HuH-7 (cell line): Measurements from ENCODE around the gene B4GALT1.
A peak's percentile ranks its signal among the peaks of the same experiment; 100 is the strongest.

Source experiments
- DNase-seq: peaks from one replicate; pipeline ENCODE4 v3.0.0; 2011; ENCODE audit warnings: low spot score

Gene B4GALT1

GRCh38 chr9:33167084-33167971 is at the start of gene B4GALT1:
TSS of gene B4GALT1 (minus strand) at chr9:33167336. CDS start at chr9:33167169, 167 bp downstream.
- DNase-seq, result peak; percentile 73

GRCh38 chr9:33211695-33212393 is 44.7 kb upstream of the B4GALT1 start:
- DNase-seq, result no peak

GRCh38 chr9:33210006-33210715 is 43.0 kb upstream of the B4GALT1 start:
- no peak for DNase-seq

GRCh38 chr9:33209394-33209793 is 42.3 kb upstream of the B4GALT1 start:
- DNase-seq, result no peak

GRCh38 chr9:33202552-33203201 is 35.5 kb upstream of the B4GALT1 start:
- no peak for DNase-seq

GRCh38 chr9:33202018-33202417 is 34.9 kb upstream of the B4GALT1 start:
- DNase-seq, result no peak

GRCh38 chr9:33198165-33198564 is 31.0 kb upstream of the B4GALT1 start:
- DNase-seq, result no peak

- DNase-seq, result no peak
Measured at GRCh38 chr9:33197279-33198152, 30.4 kb upstream of the B4GALT1 start.

- no peak for DNase-seq
Measured at GRCh38 chr9:33196736-33197135, 29.6 kb upstream of the B4GALT1 start.

GRCh38 chr9:33193818-33194217 is 26.7 kb upstream of the B4GALT1 start:
- no peak for DNase-seq

- DNase-seq, result no peak
Measured at GRCh38 chr9:33192493-33193255, 25.5 kb upstream of the B4GALT1 start.

GRCh38 chr9:33190021-33190705 is 23.0 kb upstream of the B4GALT1 start:
- DNase-seq, result no peak

GRCh38 chr9:33189331-33189791 is 22.2 kb upstream of the B4GALT1 start:
- no peak for DNase-seq

- DNase-seq, result no peak
Measured at GRCh38 chr9:33188711-33189110, 21.6 kb upstream of the B4GALT1 start.

GRCh38 chr9:33187519-33188218 is 20.5 kb upstream of the B4GALT1 start:
- no peak for DNase-seq

GRCh38 chr9:33186457-33187168 is 19.5 kb upstream of the B4GALT1 start:
- no peak for DNase-seq

GRCh38 chr9:33185858-33186257 is 18.7 kb upstream of the B4GALT1 start:
- no peak for DNase-seq

GRCh38 chr9:33185406-33185805 is 18.3 kb upstream of the B4GALT1 start:
- DNase-seq, result no peak
